Transverse colon (tissue), 4 donors: ENCODE measurements around the gene CAPN11.

Source experiments
- CTCF ChIP-seq, 5 experiments: fragments of 200-600 bp in 3 of 5; fragments of 450-650 bp in 2 of 5; sonication (generic) in 3 of 5; IDR thresholded peaks; 1 replicate in 2 of 5; 2 replicates in 3 of 5; pipeline ENCODE4 v1.5.1; 2016 to 2017; ENCODE audit warnings: antibody characterized with exemption in 5 of 5, inconsistent platforms in 3 of 5, mild to moderate bottlenecking in 2 of 5, moderate library complexity in 1 of 5
- EP300 ChIP-seq: sonication (generic); formaldehyde crosslinking; IDR thresholded peaks from one replicate; pipeline ENCODE4 v1.6.1; 2017; ENCODE audit warnings: antibody characterized with exemption, low read depth
- POLR2A ChIP-seq: fragments of 450-650 bp; IDR thresholded peaks from one replicate; pipeline ENCODE4 v1.6.1; 2016; ENCODE audit warnings: antibody characterized with exemption, mild to moderate bottlenecking, moderate library complexity
- POLR2AphosphoS5 ChIP-seq, 3 donors: sonication (generic); formaldehyde crosslinking; IDR thresholded peaks; one replicate each; pipeline ENCODE4 v1.6.1; 2016; ENCODE audit warnings: antibody characterized with exemption in 3 of 3

- TF ChIP-seq POLR2A: no peak
- no peak for TF ChIP-seq CTCF (IDR thresholded peaks at IDR 0.05)
- no peak for TF ChIP-seq EP300
- no peak for TF ChIP-seq POLR2AphosphoS5 (IDR thresholded peaks at IDR 0.05)
These were observed 21.8 kb downstream of the CAPN11 start for GRCh38 chr6:44180406-44180805.
